WTC11 (cell line): ENCODE results near the gene LCORL. TPM values are rescaled to one million over a fixed set of nuclear protein-coding genes. Genes with fewer than 3 reads are reported as not detected.

Experiments used
- ATAC-seq: fragments of 200-7000 bp; cut with Tn5 transposase; 2 replicates; pipeline ENCODE4 v1.10.0; 2021; ENCODE audit warnings: mild to moderate bottlenecking, moderate library complexity
- CTCF ChIA-PET: fragments of 300-600 bp; sonication (Branson Sonifier 250); formaldehyde crosslinking; loops from one replicate; lab custom pipeline; 2021; ENCODE audit warnings: antibody characterized with exemption; lab: Charles Lee
- POLR2A ChIA-PET: fragments of 350-600 bp; sonication (Branson Sonifier 250); formaldehyde crosslinking; loops from one replicate; lab custom pipeline; 2021; ENCODE audit warnings: antibody characterized with exemption; lab: Charles Lee
- DNase-seq: peaks from one replicate; pipeline ENCODE4 v3.0.0; 2021; ENCODE audit warnings: low spot score
- H3K27ac Mint-ChIP-seq: 2 replicates; pipeline ENCODE4 v1.8.0; 2021; ENCODE audit warnings: mixed read lengths
- H3K27me3 Mint-ChIP-seq: 2 replicates; pipeline ENCODE4 v1.8.0; 2021; ENCODE audit warnings: low read depth, mild to moderate bottlenecking, moderate library complexity, mixed read lengths
- H3K36me3 Mint-ChIP-seq: 2 replicates; pipeline ENCODE4 v1.8.0; 2021; ENCODE audit warnings: mixed read lengths
- H3K4me1 Mint-ChIP-seq: 2 replicates; pipeline ENCODE4 v1.8.0; 2022; ENCODE audit warnings: mixed read lengths
- H3K4me3 Mint-ChIP-seq: 2 replicates; pipeline ENCODE4 v1.8.0; 2021; ENCODE audit warnings: mild to moderate bottlenecking, moderate library complexity, mixed read lengths
- H3K9me3 Mint-ChIP-seq: 2 replicates; pipeline ENCODE4 v1.8.0; 2021; ENCODE audit warnings: mixed read lengths
- EMX1 ChIP-seq: fragments of 250-450 bp; sonication (Bioruptor Pico); IDR thresholded peaks from 2 replicates; pipeline ENCODE4 v1.8.0; 2021; ENCODE audit warnings: mild to moderate bottlenecking
- FOXP1 ChIP-seq: sonication (generic); formaldehyde crosslinking; IDR thresholded peaks from 2 replicates; pipeline ENCODE4 v1.8.0; 2022; ENCODE audit warnings: missing genetic modification reagents, mild to moderate bottlenecking, moderate library complexity, borderline replicate concordance
- GABPB1 ChIP-seq: sonication (generic); formaldehyde crosslinking; IDR thresholded peaks from 2 replicates; pipeline ENCODE4 v1.8.1; 2023; ENCODE audit warnings: mild to moderate bottlenecking, missing genetic modification reagents
- JAZF1 ChIP-seq: fragments of 250-450 bp; sonication (Bioruptor Pico); IDR thresholded peaks from 2 replicates; pipeline ENCODE4 v1.9.0; 2021; ENCODE audit warnings: moderate library complexity, mild to moderate bottlenecking, inconsistent platforms
- JUN ChIP-seq: sonication (generic); formaldehyde crosslinking; IDR thresholded peaks from 2 replicates; pipeline ENCODE4 v1.8.0; 2023; ENCODE audit warnings: mild to moderate bottlenecking, missing genetic modification reagents
- KAT7 ChIP-seq: sonication (generic); formaldehyde crosslinking; IDR thresholded peaks from 2 replicates; pipeline ENCODE4 v1.8.1; 2023; ENCODE audit warnings: missing genetic modification reagents, mild to moderate bottlenecking, borderline replicate concordance
- MLX ChIP-seq: sonication (generic); formaldehyde crosslinking; IDR thresholded peaks from 2 replicates; pipeline ENCODE4 v1.8.1; 2023; ENCODE audit warnings: mild to moderate bottlenecking, missing genetic modification reagents, moderate library complexity
- MXD4 ChIP-seq: fragments of 250-450 bp; sonication (Bioruptor Pico); IDR thresholded peaks from 2 replicates; pipeline ENCODE4 v1.8.0; 2021; ENCODE audit warnings: mild to moderate bottlenecking, moderate library complexity, borderline replicate concordance
- NR3C1 ChIP-seq: sonication (generic); formaldehyde crosslinking; conservative IDR thresholded peaks from 2 replicates; pipeline ENCODE4 v1.8.1; 2023; ENCODE audit warnings: low read depth, mild to moderate bottlenecking, missing genetic modification reagents
- OVOL2 ChIP-seq: fragments of 250-450 bp; sonication (Bioruptor Pico); IDR thresholded peaks from 2 replicates; pipeline ENCODE4 v1.9.0; 2021; ENCODE audit warnings: mild to moderate bottlenecking, borderline replicate concordance
- PRRX2 ChIP-seq: fragments of 250-450 bp; sonication (Bioruptor Pico); IDR thresholded peaks from 2 replicates; pipeline ENCODE4 v1.8.0; 2021; ENCODE audit warnings: mild to moderate bottlenecking
- RORB ChIP-seq: fragments of 250-450 bp; sonication (Bioruptor Pico); IDR thresholded peaks from 2 replicates; pipeline ENCODE4 v1.9.0; 2021; ENCODE audit warnings: mild to moderate bottlenecking
- SOX15 ChIP-seq: fragments of 250-450 bp; sonication (Bioruptor Pico); IDR thresholded peaks from 2 replicates; pipeline ENCODE4 v1.9.0; 2021; ENCODE audit warnings: mild to moderate bottlenecking
- TP53 ChIP-seq: sonication (generic); formaldehyde crosslinking; IDR thresholded peaks from 2 replicates; pipeline ENCODE4 v1.8.1; 2023; ENCODE audit warnings: mild to moderate bottlenecking, missing genetic modification reagents
- ZNF232 ChIP-seq: sonication (generic); formaldehyde crosslinking; IDR thresholded peaks from 2 replicates; pipeline ENCODE4 v1.8.0; 2022; ENCODE audit warnings: mild to moderate bottlenecking, missing genetic modification reagents
- ZNF263 ChIP-seq: sonication (generic); formaldehyde crosslinking; IDR thresholded peaks from 2 replicates; pipeline ENCODE4 v1.8.1; 2022; ENCODE audit warnings: low read depth, mild to moderate bottlenecking, moderate library complexity, missing genetic modification reagents
- ZNF317 ChIP-seq: sonication (generic); formaldehyde crosslinking; IDR thresholded peaks from 2 replicates; pipeline ENCODE4 v1.8.1; 2023; ENCODE audit warnings: low read depth, mild to moderate bottlenecking, moderate library complexity, missing genetic modification reagents, borderline replicate concordance
- ZNF396 ChIP-seq: fragments of 250-450 bp; sonication (Bioruptor Pico); IDR thresholded peaks from 2 replicates; pipeline ENCODE4 v1.8.0; 2021; ENCODE audit warnings: mild to moderate bottlenecking, moderate library complexity, borderline replicate concordance
- total RNA-seq: library from RNA; stranded (reverse); gene quantifications from 3 replicates; pipeline ENCODE4 v1.2.3, GENCODE V29; 2021
- TF ChIP-seq, protein P1 (sequence below): sonication (generic); formaldehyde crosslinking; IDR thresholded peaks from 2 replicates; pipeline ENCODE4 v1.8.0; 2022; ENCODE audit warnings: mild to moderate bottlenecking, missing genetic modification reagents
- TF ChIP-seq, protein P2 (sequence below): fragments of 250-450 bp; sonication (Bioruptor Pico); IDR thresholded peaks from 2 replicates; pipeline ENCODE4 v2.1.2; 2022; ENCODE audit warnings: mild to moderate bottlenecking, moderate library complexity
- TF ChIP-seq, protein P3 (sequence below): fragments of 250-450 bp; sonication (Bioruptor Pico); IDR thresholded peaks from 2 replicates; pipeline ENCODE4 v1.9.0; 2021; ENCODE audit warnings: mild to moderate bottlenecking
- TF ChIP-seq, protein P4 (sequence below): sonication (generic); formaldehyde crosslinking; IDR thresholded peaks from 2 replicates; pipeline ENCODE4 v1.8.0; 2023; ENCODE audit warnings: missing genetic modification reagents

Gene LCORL
- total RNA-seq, 1 experiment from 2014 or later = 19.9 TPM

GRCh38 chr4:18069810-18070209 is 48.3 kb upstream of the LCORL start:
- ChIA-PET POLR2A (no interaction called here), CTCF (no interaction called here)
- no peak for DNase-seq
- Mint-ChIP-seq H3K27me3 (peaks cover 33% of the 10 kb centered on the region), H3K4me1 (no peaks in the 10 kb centered on the region), H3K36me3 (no peaks in the 10 kb centered on the region), H3K27ac (no peak overlapping the region), H3K4me3 (no peak overlapping the region), H3K9me3 (peaks cover 3% of the 10 kb centered on the region; the same call in 1 of the 2 replicates)
- ATAC-seq = no peak
- TF ChIP-seq NR3C1 (CRISPR knock-in tag) = no peak
- TF ChIP-seq RORB (CRISPR knock-in tag) = no peak
- no peak for TF ChIP-seq ZNF396 (CRISPR knock-in tag)
- no peak for TF ChIP-seq GABPB1 (CRISPR knock-in tag)
- no peak for TF ChIP-seq FOXP1 (CRISPR knock-in tag)
- no peak for TF ChIP-seq KAT7 (CRISPR knock-in tag)
- TF ChIP-seq SOX15 = no peak
- TF ChIP-seq, protein P1, sequence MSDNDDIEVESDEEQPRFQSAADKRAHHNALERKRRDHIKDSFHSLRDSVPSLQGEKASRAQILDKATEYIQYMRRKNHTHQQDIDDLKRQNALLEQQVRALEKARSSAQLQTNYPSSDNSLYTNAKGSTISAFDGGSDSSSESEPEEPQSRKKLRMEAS = no peak
- TF ChIP-seq OVOL2 = no peak
- TF ChIP-seq MLX (CRISPR knock-in tag) = no peak
- no peak for TF ChIP-seq EMX1 (CRISPR knock-in tag)
- no peak for TF ChIP-seq JAZF1
- no peak for TF ChIP-seq JUN (CRISPR knock-in tag)

GRCh38 chr4:18067031-18067430 is 45.5 kb upstream of the LCORL start:
- H3K4me1 Mint-ChIP-seq = no peaks in the 10 kb centered on the region
- DNase-seq (no peak), ATAC-seq (no peak)
- TF ChIP-seq NR3C1 (CRISPR knock-in tag) = no peak
- TF ChIP-seq, protein P2, sequence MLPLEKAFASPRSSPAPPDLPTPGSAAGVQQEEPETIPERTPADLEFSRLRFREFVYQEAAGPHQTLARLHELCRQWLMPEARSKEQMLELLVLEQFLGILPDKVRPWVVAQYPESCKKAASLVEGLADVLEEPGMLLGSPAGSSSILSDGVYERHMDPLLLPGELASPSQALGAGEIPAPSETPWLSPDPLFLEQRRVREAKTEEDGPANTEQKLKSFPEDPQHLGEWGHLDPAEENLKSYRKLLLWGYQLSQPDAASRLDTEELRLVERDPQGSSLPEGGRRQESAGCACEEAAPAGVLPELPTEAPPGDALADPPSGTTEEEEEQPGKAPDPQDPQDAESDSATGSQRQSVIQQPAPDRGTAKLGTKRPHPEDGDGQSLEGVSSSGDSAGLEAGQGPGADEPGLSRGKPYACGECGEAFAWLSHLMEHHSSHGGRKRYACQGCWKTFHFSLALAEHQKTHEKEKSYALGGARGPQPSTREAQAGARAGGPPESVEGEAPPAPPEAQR = no peak
- TF ChIP-seq, protein P3, sequence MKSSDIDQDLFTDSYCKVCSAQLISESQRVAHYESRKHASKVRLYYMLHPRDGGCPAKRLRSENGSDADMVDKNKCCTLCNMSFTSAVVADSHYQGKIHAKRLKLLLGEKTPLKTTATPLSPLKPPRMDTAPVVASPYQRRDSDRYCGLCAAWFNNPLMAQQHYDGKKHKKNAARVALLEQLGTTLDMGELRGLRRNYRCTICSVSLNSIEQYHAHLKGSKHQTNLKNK = no peak
- no peak for TF ChIP-seq PRRX2 (CRISPR knock-in tag)
- TF ChIP-seq, protein P4, sequence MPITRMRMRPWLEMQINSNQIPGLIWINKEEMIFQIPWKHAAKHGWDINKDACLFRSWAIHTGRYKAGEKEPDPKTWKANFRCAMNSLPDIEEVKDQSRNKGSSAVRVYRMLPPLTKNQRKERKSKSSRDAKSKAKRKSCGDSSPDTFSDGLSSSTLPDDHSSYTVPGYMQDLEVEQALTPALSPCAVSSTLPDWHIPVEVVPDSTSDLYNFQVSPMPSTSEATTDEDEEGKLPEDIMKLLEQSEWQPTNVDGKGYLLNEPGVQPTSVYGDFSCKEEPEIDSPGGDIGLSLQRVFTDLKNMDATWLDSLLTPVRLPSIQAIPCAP (CRISPR knock-in tag) = no peak
- no peak for TF ChIP-seq FOXP1 (CRISPR knock-in tag)
- no peak for TF ChIP-seq ZNF263 (CRISPR knock-in tag)
- TF ChIP-seq MLX (CRISPR knock-in tag) = no peak
- no peak for TF ChIP-seq TP53 (CRISPR knock-in tag)
- no peak for TF ChIP-seq ZNF232 (CRISPR knock-in tag)
- H3K27ac Mint-ChIP-seq = no peak overlapping the region
- CTCF ChIA-PET = no interaction called here
- H3K27me3 Mint-ChIP-seq = peaks cover 21% of the 10 kb centered on the region
- H3K36me3 Mint-ChIP-seq = peaks cover 10% of the 10 kb centered on the region; the same call in 1 of the 2 replicates
- H3K9me3 Mint-ChIP-seq = peaks cover 24% of the 10 kb centered on the region
- H3K4me3 Mint-ChIP-seq = no peak overlapping the region
- POLR2A ChIA-PET = no interaction called here

- TF ChIP-seq MXD4 = no peak
- peak; percentile 96 for TF ChIP-seq ZNF317
- peaks cover 10% of the 10 kb centered on the region; the same call in 1 of the 2 replicates for H3K36me3 Mint-ChIP-seq
- peaks cover 2% of the 10 kb centered on the region for H3K4me1 Mint-ChIP-seq
- ChIA-PET POLR2A (no interaction called here), CTCF (no interaction called here)
- DNase-seq = no peak
- ATAC-seq = no peak
- H3K4me3 Mint-ChIP-seq = no peak overlapping the region
- H3K27me3 Mint-ChIP-seq = no peaks in the 10 kb centered on the region
- peaks cover 24% of the 10 kb centered on the region for H3K9me3 Mint-ChIP-seq
- H3K27ac Mint-ChIP-seq = no peak overlapping the region
Observed at GRCh38 chr4:18063079-18063478, 41.5 kb upstream of the LCORL start.
